T-helper 2 cell (primary cell): ENCODE results near the gene GLG1.
"Not testable (repeated sequence)": the region's sequence is repeated elsewhere in the genome, so short reads cannot be mapped to it uniquely, and the experiment has no call there.

ENCODE experiments used
- DNase-seq, 5 experiments: peaks; one replicate each; pipeline versions ENCODE4 v3.0.0 to v3.0.0-alpha.2; 2012 to 2022

GLG1 gene

DNA sequence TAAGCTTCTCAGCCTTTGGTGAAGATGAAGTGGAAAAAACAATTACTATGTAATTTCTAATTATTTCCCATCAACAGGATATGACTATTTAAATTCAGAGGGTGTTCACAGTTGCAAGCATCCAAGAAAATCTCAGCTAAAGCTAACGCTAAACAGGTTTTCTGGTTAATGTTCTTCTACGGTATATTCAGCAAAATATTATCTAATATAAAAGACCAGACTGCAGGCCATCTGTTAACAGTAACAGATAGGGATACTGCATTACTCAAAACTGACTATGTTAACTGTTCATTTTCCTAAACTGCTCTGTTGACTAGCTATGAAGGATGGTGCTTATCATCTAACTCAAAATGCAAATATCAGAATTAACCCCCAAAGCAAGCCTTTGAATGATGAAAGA is 32.8 kb downstream of the GLG1 start:
- DNase-seq: no peak

DNA sequence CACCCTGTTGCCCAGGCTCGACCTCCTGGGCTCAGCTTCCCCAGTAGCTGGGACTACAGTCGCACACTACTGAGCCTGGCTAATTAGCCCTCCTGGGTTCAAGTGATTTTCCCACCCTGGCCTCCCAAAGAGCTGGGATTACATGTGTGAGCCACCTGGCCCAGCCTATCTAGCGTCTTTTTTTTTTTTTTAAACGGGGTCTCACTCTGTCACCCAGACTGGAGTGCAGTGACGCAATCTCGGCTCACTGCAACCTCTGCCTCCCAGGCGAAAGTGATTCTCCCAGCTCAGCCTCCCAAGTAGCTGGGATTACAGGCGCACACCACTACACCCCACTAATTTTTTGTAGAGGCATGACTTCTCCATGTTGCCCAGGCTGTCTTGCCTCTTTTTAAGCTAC is 33.3 kb downstream of the GLG1 start:
- no peak for DNase-seq

DNA sequence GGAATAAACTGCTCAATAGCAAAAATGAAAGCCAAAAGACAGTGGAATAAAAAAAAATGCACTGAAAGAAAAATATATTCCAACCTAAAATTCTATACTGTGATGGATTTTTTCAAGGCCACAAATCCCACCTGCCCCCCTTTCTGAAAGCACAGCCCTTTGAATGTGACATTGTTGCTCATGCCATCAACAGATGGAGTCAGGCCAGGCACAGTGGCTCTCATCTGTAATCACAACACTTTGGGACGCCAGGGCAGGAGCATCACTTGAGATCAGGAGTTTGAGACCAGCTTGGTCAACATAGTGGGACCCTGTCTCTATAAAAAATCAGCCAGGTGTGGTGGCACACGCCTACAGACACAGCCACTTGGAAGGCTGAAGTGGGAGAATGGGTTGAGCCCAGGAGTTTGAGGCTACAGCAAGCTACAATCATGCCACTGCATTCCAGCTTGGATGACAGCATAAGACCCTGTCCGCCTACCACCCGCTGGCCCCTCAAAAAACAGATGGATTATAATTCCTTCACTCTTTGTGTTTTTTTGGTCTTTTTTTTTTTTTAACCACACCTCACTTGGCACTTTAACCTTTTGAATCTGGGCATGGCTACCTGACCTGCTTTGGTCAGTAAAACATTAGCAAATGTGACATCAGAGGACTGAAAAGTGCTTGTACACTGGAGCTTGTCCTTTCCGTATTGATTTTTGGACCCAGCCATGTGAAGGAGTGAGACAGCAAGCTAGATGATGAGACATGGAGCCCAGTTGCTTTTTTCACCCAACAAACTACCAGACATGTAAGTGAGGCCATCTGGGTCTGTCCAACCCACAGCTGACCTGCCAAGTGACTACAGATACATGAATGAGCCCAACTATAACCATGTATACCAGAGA is 36.3 kb downstream of the GLG1 start:
- no peak for DNase-seq

DNA sequence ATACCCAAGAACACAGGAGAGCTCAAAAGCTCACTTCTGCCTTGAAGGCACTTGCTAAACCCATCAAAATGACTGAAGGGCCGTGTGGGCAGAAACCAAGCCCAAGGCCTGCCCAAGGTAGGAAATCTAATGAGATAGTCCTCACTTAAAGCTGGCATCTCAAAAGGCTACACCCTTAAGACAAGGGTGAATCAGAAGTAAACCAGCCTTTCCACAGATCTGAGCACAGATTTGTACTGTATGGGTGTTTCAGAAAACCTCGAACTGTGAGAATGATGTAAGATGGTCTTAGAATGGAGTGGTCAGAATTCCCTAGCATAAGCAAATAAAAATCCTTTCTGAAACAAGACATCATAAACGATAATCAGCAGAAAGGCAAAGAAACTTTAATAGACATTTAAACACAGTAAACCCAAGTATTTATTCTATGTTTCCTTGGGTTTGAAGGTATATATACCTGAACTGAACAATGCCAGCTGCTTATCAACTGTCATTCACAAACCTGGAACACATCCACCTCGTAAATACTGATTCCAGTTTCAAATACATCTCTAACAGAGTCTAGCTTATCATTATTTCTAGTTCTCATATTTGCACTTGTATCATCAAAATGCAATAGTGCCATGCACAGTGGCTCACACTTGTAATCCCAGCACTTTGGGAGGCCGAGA is 37.8 kb downstream of the GLG1 start:
- no peak for DNase-seq

DNA sequence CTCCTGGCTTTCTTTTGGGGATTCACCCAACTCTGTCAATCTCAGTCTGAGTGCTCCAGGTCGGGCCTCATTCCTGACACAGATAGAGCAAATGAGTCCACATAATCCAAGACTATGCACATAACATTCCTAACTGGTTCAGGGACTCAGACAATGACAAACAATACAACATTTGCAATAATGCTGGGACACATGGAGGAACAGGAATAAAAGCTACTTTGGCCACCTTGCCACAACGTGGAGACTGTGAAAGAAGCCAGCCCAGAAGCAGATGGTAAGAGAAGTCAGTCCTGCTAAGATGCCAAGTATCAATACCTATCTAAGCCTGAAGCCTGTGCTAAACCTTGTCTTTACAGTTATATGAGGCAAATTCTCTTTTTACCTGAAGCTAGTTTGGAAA is 39.0 kb downstream of the GLG1 start:
- DNase-seq: no peak

DNA sequence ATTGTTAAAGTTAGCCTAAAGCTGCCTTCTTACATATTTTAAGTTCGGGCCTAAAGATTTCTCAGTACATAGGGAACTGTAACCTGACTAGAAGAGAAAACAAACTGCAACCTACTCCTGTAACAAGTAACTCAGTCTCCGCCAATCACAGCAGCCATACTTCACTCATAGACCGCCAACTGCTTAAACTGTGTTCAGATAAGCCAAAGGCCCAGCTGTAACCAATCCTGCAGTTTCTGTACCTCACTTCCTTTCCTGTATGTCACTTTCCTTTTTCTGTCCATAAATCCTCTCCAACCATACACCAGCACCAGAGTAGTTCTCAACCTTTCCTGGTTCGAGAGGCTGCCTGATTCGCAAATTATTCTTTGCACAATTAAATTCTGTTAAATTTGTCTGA is 41.5 kb downstream of the GLG1 start:
- no peak for DNase-seq

DNA sequence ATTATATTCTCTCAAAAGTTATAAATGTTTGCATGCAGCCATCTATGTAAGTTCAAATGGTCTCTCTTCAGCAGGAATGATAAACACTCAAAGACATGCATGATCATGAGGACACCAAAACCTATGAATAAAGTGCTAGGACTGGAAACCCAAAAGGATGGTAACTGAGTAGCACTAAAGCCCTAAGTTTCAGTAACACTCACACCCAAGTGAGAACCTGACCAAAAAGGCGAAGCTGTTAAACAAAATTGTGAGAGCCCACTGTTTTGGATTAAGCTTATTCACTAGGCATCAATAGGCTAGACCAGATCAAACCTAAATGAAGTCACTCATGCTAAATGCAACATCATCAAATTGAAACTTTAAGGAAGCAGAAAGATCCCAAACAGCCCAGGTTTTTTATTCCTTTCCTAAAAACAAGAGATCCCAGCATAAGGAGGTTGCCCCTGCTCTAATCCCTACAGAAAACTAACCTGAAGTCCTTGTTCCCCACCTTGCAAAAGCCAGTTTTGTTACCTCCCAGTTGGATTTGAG is 42.4 kb downstream of the GLG1 start:
- no peak for DNase-seq

DNA sequence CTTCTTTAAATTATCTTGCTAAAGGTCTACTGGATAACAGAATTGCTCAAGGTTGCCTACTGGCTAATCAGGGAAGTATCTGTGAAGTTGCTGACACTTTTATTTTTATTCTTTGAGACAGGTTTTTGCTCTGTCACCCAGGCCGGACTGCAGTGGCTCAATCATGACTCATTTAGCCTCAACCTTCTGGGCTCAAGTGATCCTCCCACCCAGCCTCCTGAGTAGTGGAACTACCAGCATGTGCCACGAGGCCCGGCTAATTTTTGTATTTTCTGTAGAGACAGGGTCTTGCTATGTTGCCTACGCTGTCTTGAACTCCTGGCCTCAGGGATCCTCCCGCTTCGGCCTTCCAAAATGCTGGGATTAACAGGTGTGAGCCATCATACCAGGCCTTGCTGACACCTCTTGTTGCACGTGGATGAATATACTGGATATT is 43.1 kb downstream of the GLG1 start:
- DNase-seq: no peak

DNA sequence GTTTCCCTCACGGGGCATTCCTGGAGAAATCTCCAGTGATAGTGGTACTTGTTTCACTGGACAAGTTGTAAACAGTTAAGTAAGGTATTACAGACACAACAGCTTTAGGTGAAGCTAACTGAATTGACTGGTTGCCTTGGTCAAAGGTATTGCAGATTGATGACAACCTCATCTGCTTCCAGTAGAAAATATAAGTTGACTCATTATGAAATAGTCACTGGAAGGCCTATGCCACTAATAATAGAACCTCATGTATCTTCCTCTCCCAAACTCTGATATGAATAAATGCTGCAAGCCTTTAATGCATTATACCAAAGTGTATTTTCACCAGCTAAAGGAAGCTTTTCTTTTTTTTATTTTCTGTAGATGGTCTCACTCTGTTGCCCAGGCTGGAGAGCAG is 44.8 kb downstream of the GLG1 start:
- no peak for DNase-seq

DNA sequence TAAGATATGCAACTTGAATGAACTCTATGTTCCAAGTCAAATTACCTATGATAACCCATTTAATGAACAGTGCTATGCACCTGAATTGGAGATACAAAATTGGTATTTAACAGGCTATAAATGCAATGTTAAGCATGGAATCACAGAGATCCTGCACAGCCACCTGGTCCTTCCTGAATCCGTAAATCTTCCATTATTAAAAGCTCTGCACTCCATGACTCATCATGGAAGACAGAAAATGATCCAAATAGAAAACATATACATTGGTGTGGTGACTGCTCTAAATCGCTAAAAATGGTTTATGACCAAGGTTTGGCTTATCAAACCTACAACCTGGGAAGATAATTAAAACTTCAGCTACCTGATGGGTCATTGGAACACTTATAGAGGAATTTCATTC is 45.3 kb downstream of the GLG1 start:
- no peak for DNase-seq

DNA sequence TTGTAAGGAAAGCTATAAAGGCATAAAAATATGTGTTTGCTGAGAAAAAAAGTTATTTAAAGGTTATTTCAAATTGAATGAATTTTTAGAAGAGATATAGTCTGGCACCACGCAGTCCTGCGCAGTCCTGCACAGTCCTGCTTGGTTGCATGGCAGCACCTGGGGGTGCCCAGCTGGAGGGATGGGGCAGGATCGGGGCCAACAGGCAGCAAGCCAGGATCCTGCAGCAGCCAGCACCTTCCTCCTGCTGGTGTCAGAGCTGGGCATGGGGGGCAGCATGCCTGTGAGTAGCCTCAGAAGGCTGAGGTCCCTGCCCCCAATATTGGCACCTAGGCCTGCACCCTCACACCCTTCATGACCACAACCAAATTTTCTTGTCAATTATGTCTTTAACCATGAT is 46.0 kb downstream of the GLG1 start:
- no peak for DNase-seq

DNA sequence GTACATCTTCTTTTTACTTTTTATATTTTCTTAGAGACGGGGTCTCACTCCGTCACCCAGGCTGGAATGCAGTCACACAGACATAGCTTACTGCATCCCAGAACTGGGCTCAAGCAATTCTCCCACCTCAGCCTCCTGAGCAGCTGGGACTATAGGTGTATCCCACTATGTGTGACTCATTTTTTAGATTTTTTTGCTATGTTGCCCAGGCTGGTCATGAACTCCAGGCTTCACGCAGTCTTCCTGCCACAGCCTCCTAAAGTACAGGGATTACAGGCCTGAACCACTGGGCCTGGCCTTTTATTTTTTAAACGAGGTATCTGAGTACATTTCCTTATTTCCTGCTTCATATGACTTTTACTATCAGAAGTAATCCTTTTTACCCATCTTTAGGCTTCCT is 48.0 kb downstream of the GLG1 start:
- DNase-seq: no peak

DNA sequence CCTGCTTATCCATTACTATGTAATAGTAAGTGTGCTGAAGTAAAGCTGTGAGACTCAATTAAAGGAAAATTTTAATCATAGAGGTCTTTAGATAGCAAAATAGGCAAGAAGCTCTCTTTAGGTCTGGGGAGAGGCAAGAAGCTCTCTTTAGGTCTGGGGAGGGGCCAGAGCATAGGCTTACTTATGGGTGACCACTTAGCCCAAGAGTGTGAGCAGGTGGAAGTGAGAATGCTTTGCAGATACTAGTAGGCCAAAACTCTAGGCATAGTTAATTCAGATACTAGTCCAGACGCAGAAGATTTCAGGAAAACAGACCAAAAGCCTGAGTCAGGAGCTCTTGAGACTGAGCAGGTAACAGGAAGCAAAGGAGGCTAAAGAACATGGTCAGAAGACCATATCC is 49.6 kb downstream of the GLG1 start:
- no peak for DNase-seq

DNA sequence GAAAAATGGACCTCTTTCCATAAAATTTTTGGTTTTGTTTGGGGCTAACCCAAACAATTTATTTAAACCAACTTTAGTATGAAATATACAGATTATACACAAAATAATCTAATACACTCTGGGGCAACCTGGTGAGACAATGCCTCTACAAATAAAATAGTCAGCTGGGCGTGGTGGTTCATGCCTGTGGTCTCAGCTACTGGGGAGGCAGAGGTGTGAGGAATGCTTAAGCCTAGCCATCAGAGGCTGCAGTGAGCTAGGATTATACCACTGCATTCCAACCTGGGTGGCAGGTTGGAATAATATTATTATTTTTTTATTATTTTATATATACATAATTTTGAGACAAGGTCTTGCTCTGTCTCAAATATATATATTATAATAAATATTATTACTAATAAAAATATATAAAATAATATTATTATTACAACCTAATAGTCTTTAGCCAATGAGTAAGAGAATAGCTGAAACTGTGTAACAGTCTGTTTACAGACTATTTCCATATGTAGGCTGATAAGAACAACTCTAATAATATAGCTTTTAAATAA is 50.5 kb downstream of the GLG1 start:
- no peak for DNase-seq

DNA sequence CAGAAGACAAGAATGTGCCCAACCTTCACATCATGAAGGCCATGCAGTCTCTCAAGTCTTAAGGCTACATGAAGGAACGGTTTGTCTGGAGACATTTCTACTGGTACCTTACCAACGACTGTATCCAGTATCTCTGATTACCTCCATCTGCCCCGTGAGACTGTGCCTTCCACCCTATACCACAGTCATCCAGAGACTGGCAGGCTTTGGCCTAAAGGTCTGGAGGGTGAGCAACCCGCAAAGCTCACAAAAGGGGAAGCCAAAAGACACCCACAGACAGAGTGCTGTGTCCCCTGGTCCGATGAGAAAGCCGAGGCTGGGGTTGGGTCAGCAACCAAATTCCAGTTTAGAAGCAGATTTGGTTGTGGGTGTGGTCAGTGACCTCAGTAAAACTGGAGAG is 54.6 kb downstream of the GLG1 start:
- not testable (repeated sequence) for DNase-seq

DNA sequence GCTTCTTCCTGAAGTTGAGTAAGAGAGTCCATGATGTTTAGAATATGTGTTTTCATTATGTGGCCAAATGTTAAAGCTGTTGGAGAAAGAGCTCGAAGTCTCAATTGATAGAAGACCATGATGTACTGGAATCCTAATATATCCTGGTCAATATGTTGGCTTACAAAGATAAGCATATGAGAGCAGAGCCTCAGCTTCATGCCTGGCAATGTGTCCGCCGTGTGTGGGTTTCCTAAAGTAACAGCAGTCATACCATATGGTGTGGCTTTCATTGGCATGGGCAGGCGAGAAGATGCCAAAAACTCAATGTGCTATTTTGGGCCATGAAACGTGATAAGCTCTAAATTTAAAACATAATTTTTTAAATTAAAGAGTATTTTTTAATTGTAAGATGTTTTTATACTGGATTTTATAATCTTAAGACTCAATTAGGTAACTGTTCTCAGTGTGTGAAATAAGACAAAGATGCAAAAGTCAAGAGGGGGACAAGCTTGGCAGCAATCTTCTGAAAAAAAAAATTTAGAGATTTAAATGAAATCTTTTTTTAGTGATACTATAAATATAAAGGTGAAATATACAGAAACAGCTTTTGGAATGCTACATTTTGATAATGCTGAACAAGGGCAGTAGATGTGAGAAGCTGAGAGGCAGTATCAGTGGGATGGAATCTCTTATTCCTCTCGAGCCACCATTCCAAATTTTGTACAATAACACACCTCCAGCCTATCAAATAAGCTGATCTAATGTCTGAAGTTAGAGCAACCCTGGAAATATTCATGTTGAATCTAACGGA is 56.5 kb downstream of the GLG1 start:
- not testable (repeated sequence) for DNase-seq

DNA sequence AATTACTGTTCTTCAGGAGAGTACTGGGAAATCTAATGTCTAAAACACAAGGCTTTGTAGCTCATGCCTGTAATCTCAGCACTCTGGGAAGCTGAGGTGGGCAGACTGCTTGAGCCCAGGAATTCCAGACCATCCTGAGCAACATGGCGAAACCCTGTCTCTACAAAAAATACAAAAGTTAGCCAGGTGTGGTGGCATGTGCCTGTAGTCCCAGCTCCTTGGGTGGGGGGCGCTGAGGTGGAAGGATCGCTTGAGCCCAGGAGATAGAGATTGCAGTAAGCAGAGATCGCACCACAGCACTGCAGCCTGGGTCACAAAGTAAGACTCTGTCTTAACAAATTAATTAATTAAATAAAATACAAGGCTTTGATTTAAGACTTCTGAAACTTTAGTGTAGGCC is 60.8 kb downstream of the GLG1 start:
- DNase-seq: not testable (repeated sequence)

DNA sequence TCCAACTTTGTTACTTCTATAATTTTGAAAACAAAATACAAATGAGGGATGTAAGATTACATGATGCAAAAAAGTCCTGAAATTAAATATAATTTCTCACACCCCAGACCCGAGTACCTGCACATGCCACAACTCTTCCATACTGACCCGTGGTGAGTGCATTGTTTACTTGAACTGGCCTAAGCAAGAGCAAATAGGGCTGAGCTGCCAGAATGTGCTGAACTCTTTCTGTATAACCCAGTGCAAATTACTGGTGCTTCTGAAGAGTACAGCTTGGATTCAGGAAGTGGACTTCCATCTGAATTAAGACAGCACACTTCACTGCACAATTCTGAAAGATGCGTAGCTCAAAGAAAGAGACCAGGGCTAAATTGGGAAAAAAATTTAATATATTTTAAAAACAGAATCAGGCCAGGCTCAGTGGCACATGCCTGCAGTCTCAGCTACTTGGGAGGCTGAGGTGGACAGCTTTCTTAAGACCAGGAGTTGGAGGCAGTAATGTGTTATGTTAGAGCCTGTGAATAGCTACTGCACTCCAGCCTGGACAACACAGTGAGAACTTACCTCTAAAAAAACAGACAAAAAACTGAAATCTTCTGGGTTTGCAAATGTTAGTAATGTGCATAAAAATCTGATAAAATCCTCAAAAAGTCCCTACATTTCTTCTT is 63.9 kb downstream of the GLG1 start:
- not testable (repeated sequence) for DNase-seq

DNA sequence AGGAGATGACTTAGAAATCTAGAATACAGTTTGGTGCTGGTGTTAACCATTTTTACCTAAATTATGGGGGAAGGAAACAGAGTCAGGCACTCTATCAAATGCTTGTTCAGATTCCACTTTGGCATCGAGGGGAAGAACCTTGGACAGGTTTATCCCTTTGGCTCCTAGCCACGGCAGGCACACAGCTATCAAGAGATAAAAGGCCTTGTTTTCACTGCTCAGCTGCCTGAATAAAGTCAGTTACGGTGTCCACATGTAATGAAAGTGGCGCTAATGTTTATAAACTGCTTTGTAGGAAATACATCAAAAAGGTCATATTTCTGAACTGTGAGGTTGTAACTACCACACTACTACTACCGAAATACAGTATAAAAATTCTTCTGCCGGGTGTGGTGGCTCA is 66.3 kb downstream of the GLG1 start:
- DNase-seq: not testable (repeated sequence)

DNA sequence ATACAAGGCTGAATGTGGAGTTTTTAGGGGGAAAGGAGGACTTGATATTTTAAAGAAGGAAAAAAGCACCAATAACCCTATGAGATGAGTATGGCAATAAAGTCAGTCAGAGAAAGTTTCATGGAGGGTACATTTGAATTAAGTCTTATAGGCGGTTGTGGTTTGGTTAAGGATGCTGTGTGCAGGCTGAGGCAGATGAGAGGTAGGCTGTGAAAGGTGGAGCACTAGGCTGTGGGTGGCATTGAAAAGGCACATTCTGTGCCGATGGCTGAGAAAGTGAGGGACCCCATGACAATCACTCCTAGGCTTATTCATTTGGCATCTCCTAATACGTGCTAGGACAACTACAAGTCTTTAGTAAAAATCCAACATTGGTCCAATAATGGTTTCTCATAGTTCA is 68.1 kb downstream of the GLG1 start:
- DNase-seq: not testable (repeated sequence)

DNA sequence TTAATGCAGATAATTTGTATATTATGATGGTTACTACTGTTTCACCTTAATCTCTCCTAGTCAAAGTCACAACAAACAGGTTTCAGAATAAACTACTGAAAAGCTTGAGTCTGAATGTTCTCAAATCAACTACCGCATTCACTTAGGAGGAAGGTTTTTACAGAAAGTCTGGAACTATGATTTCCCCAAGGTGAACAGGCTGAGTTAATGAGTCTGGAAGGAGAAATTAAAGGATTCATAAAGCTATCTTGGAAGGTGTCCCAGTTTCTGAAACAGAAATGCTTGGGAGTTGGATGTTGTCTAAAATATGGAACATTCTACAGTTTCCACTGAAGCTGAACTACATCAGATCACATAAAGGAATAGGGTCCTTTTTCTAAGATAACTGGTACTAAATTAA is 69.2 kb downstream of the GLG1 start:
- not testable (repeated sequence) for DNase-seq

DNA sequence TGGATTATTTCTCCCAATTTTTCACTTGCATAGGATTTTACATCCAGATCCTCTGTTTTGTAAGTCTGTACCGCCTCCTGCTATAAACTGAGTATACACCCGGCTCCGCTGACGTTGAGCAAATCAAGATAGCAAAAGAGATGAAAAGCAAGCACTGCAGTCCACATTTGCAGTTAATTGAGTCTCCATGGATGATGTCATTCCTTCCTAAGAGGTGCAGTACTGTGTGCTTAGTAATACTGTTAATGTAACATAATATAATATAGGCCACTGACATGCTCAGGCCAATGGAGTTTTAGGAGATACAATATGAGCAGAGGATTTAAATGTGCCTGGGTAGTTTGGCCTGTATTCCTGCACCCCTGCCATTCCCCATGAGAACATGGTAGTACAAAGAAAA is 72.3 kb downstream of the GLG1 start:
- not testable (repeated sequence) for DNase-seq
